IPS-18c (cell line): ENCODE data around the gene ELF1.
"Not testable (repeated sequence)": the region's sequence is repeated elsewhere in the genome, so short reads cannot be mapped to it uniquely, and the experiment has no call there.

Experiments
- H3K4me3 ChIP-seq: 2 replicates; pipeline ENCODE4 v1.7.0; 2013; ENCODE audit warnings: low read depth, mild to moderate bottlenecking, low read length, moderate library complexity; ENCODE audit not compliant: insufficient read depth
- H3K9me3 ChIP-seq: one replicate; pipeline ENCODE4 v1.6.1; 2013; ENCODE audit warnings: mild to moderate bottlenecking, low read length, moderate library complexity; ENCODE audit not compliant: control insufficient read depth, insufficient read depth

The ELF1 gene

GRCh38 chr13:40978109-40978508 is 41.0 kb downstream of the ELF1 start:
- not testable (repeated sequence) for H3K9me3 ChIP-seq, H3K4me3 ChIP-seq

DNA sequence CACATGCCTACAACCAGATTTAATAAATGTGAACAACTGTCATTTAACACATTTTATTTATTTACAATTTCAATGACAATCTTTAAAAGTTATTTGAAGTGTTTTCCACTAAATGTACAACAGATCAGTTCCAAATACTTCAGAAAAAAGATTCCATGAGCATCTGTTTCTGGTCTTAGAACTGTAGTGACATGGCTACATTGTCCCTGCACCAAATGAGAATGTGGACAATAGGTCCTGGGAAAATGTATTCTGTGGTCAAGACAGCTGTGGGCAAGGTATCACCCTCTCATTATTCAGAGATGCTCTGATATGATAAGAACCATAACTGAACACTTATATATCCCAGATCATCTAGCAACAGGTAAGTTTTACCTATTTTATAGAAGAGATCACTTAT is 43.7 kb downstream of the ELF1 start:
- H3K4me3 ChIP-seq: no peak overlapping the region

GRCh38 chr13:40974460-40975407 is 44.4 kb downstream of the ELF1 start:
- no peak overlapping the region for H3K4me3 ChIP-seq

More for the DNA sequence above, 43.7 kb downstream of the ELF1 start:
- H3K9me3 ChIP-seq: no peaks in the 10 kb centered on the region

DNA sequence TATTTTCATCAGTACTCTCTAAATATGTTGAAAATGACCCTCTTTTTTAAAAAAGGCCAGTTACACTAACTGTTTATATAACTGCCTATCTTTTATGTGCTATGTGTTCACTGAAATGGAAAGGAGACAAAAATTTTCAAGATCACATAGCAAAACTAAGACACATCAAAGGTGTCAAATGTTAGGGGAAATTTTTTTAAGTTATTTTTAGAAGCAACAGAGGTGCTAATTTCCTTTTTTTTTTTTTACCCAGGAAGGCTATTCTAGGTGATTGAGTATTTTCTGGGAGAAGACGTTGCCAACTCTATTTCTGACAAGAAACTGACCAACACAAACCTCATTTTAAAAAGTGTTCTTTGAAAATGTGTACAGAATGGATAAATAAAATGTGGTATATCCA is 45.7 kb downstream of the ELF1 start:
- Histone ChIP-seq H3K4me3 (no peak overlapping the region), H3K9me3 (no peaks in the 10 kb centered on the region)

More at GRCh38 chr13:40974460-40975407, 44.4 kb downstream of the ELF1 start:
- H3K9me3 ChIP-seq: no peaks in the 10 kb centered on the region

GRCh38 chr13:40971321-40971720 is 47.8 kb downstream of the ELF1 start:
- no peak overlapping the region for H3K4me3 ChIP-seq
- H3K9me3 ChIP-seq: no peaks in the 10 kb centered on the region

DNA sequence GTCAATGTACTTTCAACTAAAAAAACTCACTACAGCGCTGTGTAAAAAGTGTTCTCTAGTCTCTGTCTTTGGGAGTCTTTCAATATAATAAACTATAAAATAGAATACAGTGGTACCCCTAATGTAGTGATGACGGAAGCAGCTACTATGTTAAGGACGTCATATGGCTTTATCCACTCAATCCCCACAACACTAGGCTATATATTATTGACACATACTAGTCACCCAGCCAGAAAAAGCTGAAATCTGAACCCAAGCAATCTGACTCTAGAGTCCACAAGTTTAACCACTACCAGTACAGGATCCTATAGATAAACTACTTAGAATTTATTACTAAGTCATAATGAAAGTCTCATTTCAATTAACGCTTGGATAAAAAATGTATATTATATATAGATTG is 48.3 kb downstream of the ELF1 start:
- no peaks in the 10 kb centered on the region for H3K9me3 ChIP-seq
- H3K4me3 ChIP-seq: no peak overlapping the region

DNA sequence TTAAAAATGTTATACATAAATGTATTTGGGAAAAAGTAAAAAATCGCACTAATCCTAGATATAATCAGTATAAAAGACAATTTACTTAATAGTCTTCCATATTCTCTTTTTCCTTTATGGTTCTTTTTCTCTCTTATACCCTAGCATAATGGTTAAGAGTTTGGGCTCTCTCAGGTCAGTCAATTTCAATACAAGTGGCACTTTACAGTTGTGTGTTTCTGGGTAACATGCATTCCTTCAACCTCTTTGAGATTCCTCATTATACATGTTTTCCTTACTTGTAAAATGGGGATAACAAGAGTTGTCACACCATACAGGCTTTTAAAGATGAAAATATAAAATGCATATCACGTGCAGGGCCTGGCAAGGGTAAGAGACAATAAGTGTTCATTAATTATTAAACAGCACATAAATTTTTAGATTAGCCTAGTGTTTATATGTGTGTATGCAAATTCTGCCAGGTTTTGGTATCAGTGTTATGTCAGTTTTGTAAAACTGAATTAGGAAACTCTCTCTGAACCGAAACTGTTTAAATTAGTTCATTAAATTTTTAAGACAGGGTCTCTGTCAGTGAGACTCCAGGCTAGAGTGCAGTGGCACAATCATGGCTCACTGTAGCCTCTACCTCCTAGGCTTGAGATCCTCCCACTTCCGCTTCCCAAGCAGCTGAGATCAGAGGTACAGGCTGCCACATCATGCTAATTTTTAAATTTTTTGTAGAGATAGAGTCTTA is 49.8 kb downstream of the ELF1 start:
- Histone ChIP-seq H3K9me3 (no peaks in the 10 kb centered on the region), H3K4me3 (no peak overlapping the region)

- no peaks in the 10 kb centered on the region for H3K9me3 ChIP-seq
Observed at GRCh38 chr13:40968416-40969000, 50.6 kb downstream of the ELF1 start.

DNA sequence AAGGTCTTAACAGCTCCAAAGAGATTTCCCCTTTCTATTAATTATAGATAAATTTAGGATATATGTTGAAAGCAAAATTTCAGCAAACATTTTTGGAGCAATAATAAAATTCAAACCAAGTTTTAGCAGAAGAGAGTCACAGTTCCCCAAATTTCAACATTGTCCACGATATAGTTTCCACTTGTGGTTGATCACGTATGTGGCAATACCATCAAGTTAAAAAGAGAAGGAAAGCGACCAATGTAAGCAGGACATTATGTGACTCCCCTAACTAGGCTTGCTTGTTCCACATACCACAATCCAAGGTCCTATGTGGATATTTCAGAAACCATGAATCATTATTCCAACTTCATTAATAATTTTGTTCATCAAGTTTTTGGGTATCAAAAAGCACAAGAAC is 52.8 kb downstream of the ELF1 start:
- H3K4me3 ChIP-seq: no peak overlapping the region
- no peaks in the 10 kb centered on the region for H3K9me3 ChIP-seq

More at GRCh38 chr13:40968416-40969000, 50.6 kb downstream of the ELF1 start:
- H3K4me3 ChIP-seq: no peak overlapping the region

- Histone ChIP-seq H3K9me3 (no peaks in the 10 kb centered on the region), H3K4me3 (no peak overlapping the region)
Observed at GRCh38 chr13:40963927-40964326, 55.2 kb downstream of the ELF1 start.

- no peak overlapping the region for H3K4me3 ChIP-seq
- H3K9me3 ChIP-seq: no peaks in the 10 kb centered on the region
Observed at GRCh38 chr13:40961826-40962225, 57.3 kb downstream of the ELF1 start.

- H3K9me3 ChIP-seq: no peaks in the 10 kb centered on the region
- no peak overlapping the region for H3K4me3 ChIP-seq
Observed at GRCh38 chr13:40961214-40961613, 57.9 kb downstream of the ELF1 start.

DNA sequence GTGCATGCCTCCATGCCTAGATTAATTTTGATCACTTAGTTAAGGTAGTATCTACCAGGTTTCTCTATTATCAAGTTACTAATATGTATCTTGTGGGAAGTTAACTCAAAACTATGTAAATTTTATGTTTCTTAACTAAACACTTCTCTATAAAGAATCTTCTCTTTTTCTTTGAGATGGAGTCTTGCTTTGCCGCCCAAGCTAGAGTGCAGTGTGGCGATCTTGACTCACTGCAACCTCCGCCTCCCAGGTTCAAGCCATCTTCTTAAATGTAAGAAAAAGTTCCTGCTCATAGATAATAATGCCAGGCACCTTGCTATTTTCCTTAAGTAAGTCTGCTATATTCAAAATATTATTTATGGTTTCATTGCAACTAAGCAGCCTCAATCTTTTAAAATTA is 58.4 kb downstream of the ELF1 start:
- Histone ChIP-seq H3K9me3 (no peaks in the 10 kb centered on the region), H3K4me3 (no peak overlapping the region)

- Histone ChIP-seq H3K9me3 (no peaks in the 10 kb centered on the region), H3K4me3 (no peak overlapping the region)
Observed at GRCh38 chr13:40958655-40959054, 60.5 kb downstream of the ELF1 start.

DNA sequence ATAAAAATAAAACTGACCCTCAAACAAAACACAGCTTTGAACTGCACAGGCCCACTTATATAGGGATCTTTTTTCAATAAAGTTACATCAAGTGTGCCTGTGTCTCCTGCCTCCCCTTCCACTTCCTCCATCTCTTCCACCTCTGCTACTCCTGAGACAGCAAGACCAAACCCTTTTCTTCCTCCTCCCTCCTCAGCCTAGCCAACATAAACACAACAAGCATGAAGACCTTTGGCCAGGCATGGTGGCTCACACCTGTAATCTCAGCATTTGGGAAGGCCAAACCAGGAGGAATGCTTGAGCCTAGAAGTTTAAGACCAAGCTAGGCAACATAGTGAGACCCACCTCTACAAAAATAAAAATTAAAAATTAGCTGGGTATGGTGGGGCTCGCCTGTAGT is 72.6 kb downstream of the ELF1 start:
- H3K9me3 ChIP-seq: no peaks in the 10 kb centered on the region
- H3K4me3 ChIP-seq: no peak overlapping the region

- no peaks in the 10 kb centered on the region for H3K9me3 ChIP-seq
- H3K4me3 ChIP-seq: no peak overlapping the region
Observed at GRCh38 chr13:40943073-40943472, 76.0 kb downstream of the ELF1 start.

GRCh38 chr13:40941581-40941980 is 77.5 kb downstream of the ELF1 start:
- Histone ChIP-seq H3K4me3 (no peak overlapping the region), H3K9me3 (no peaks in the 10 kb centered on the region)

DNA sequence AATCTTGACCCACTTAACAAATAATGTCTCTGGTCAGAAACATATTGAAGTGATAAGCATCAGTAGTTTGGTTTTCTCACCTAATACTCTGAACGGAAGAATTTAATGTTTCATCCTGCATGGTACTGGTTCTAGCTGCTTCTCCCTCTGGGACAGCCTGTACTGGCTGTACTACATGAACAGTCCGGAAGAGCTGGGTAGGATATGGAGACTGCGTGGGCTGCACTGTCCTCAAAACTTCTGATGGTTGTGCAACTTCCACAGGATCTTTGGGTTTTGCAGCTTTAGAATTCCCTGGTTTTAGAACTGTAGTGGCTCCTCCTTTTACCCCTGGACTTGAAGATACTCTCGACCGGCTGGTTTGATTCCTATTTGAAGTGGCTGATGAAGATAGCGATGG is 78.3 kb downstream of the ELF1 start:
- Histone ChIP-seq H3K9me3 (no peaks in the 10 kb centered on the region), H3K4me3 (no peak overlapping the region)
